Stimulated activated CD4-positive, alpha-beta T cell treated with anti-CD3 and anti-CD28 coated beads, Interleukin-15, amount 100 ng/mL, for 24 hours (primary cell): ENCODE results near the gene SUFU.
"Not testable (repeated sequence)": the region's sequence is repeated elsewhere in the genome, so short reads cannot be mapped to it uniquely, and the experiment has no call there.

ENCODE experiments used
- DNase-seq: peaks from one replicate; pipeline ENCODE4 v3.0.0-alpha.2; 2020

SUFU gene

DNA sequence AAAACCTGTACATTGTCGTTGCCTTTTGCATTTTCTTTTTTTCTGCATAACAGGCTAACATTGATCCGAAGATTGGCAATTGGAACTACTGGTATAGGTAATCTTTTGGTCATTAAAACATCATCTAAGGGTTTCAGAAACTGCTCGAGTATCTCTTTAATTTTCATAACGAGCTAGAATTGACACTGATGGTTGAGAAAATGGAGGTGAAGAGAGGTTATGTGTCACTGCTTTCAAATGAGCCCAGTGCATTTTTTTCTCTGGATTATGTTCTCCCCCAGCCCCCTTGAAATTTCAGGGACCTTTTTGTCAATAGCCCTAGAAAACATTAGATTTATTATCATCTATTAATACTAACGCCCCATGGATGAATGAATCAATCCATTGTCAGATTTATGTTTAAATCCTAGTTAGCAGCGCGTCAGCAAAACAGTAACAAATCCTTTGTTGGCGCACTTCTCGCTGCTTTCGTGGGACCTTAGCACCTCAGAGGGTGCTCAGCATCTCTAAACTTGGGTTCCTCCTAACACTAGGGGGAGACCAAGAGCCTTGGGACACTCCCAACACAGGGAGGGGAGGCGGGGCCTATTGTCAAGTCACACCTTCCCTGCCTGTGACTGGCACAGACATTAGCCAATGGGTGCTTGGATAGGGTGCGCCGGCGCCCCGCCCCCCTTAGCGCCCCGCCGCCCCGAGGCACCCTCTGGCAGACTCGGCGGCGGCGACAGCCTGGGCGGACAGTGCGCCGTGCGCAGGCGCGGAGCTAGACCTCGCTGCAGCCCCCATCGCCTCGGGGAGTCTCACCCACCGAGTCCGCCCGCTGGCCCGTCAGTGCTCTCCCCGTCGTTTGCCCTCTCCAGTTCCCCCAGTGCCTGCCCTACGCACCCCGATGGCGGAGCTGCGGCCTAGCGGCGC is at the start of gene SUFU:
TSS of gene SUFU (plus strand) at position 709 of the 915 bp plus-strand sequence. CDS start at position 890, 181 bp downstream.
- DNase-seq, result peak; percentile 99

DNA sequence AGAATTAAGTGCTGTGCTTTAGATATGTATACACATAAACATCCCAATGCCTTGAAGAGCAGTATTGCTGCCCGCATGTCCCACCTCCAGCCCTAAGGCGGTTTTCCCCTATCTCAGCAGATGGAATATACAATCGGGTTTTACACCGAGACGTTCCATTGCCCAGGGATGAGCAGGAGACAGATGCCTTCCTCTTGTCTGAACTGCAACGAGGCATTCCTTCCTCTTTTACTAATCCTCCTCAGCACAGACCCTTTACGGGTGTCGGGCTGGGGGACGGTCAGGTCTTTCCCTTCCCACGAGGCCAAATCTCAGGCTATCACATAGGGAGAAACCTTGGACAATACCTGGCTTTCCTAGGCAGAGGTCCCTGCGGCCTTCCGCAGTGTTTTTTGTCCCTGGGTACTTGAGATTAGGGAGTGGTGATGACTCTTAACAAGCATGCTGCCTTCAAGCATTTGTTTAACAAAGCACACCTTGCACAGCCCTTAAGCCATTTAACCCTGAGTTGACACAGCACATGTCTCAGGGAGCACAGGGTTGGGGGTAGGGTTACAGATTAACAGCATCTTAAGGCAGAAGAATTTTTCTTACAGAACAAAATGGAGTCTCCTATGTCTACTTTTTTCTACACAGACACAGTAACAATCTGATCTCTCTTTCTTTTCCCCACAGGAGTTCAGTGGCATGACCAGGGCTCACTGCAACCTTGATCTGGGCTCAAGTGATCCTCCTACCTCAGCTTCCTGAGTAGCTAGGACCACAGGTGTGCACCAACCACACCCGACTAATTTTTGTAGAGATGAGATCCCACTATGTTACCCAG is 48.9 kb upstream of the SUFU start:
- not testable (repeated sequence) for DNase-seq

DNA sequence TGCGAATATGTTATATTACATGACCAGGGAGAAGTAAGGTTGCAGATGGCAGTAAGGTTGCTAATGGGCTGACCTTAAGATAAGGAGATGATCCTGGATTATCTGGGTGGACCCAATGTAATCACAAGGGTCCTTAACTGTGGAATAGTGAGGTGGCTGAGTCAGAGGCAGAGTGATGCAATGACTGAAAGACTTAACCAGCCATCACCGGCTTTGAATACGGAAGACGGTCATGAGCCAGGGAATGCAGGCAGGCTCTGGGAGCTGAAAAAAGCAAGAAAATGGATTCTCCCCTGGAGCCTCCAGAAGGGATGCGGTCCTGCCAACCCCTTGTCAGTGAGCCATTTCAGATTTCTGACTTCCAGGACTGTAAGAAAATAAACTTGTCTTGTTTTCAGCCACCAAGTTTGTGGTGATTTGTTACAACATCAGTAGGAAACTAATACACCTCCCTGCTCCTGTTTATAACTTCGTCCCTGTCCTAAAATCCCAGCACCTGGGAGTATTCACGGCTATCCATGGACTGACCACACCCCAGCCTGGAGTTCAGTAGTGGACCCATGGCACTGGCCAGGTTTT is 47.8 kb upstream of the SUFU start:
- no peak for DNase-seq

DNA sequence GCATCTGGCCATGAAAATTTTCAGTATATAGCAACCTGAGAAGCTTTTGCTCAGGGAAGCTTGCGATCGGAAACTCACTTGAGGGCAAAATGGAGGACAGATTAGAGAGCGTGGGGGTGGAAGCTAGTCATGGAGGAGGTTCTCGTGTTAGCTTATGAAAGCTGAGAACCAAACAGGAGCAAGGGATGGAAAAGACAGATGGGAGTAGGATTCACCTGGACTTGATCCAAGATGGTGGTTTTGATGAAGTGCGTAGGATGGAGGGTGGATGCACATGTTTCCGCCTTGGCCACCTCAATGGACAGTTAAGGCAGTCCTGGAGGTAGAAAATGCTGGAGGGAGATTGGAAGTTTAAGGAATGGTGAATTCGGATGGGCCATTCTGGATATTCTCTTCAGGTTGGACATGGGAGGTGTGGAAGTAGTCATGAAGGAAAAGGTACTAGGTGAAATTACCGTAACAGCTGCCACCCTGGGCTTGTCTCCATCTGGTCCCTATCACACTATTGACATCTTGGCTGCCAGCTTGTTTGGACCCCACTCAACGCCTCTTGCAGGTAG is 46.1 kb upstream of the SUFU start:
- no peak for DNase-seq

DNA sequence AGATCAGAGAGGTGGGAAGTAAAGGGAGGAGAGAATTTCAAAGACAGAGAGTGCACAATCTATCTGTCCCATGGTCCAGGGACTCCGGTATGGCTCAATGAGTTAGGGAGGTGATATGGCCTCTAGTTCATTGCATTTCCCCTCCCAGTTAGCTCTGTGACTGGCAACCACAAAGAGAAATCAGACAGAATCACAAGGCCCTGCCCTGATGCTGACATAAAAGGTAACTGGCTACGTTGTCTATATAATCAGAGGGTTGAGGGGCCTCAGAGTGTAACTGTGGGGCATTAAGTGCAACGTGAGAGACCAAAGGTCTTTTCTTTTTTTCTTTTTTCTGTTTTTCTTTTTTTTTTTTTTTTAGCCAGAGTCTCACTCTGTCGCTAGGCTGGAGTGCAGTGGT is 45.1 kb upstream of the SUFU start:
- DNase-seq, result no peak

DNA sequence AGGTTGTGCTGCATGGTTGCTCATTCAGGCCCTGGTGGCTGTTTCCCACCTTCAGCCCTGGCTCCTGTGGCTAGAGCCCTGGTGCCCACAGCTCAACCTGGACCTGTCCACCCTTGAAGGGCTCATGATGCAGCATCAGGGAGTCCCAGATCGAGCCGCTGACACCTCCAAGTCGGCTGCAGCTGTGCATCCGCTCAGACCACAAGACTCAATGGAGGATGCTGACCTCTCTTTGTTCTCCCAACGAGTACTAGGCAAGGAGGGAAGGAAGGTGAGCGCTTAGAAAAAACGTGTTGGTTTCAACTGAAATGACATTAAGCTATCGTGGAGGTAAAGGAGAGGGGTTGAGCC is 43.0 kb upstream of the SUFU start:
- peak; percentile 23 for DNase-seq

DNA sequence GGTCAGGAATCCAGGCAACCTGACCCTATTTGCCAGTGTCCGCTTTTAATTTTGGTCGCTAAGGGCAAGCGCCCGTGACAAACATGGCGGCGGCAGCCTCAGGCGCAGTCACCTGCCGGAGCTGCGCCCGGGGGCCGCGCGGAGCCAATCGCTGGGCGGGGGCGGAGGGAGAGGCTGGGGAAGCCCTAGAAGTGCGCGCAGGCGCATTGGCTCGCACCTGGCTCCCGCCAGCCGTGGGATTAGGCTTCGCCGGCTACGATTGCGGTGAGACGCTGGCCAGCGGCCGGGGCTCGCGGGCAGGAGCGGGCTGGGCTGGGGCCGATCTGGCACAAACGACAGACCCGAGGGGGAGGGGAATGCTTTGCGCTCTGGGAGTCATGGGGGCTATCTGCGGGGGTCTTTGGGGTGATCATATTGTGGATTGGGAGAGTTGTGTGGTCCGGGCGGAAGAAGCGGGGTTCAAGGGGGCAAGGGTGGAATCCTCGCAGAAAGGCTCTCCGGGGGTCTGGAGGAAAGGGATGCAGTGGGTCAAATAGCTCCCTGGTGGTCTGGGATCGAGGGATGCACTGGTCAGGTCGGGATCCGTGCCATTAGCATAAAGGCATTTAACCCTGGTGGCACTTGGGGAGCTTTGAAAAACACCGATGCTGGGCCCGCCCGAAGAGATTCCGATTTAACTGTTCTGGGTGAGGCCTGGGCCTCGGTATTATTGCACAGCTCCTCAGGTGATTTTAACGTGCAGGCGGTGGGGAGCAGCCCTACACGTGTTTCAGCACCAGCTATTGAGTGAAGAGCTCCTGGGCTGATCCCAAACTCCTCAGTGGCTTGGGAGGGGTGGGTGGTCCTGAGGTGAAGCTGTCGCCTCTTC is 42.4 kb upstream of the SUFU start:
- peak; percentile 97 for DNase-seq

DNA sequence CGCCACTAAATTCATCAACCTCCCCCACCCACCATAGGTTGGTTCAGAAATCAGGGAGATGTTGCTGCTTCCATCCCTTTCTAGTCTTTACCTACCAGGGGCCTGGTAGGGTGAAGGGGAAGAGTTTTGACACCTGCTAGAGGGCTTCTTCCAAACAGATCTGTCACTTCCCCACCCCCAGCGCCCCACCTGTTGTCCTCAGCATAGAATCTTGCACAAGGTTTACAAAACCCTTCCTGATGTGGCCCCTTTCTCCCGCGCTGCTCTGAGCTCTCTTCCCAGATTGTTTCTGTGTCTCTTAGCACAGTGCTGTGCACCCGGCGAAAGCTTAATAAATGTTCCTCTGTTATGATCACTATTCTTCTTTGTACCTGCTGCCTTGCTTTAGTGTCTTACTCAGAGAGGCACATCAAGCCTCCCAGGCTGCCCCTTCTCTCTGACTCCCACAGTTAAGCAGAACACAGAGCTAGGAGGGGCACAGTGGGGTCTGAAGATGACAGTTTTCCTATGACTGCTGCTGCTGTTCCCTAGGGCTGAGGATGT is 41.2 kb upstream of the SUFU start:
- DNase-seq, result no peak

DNA sequence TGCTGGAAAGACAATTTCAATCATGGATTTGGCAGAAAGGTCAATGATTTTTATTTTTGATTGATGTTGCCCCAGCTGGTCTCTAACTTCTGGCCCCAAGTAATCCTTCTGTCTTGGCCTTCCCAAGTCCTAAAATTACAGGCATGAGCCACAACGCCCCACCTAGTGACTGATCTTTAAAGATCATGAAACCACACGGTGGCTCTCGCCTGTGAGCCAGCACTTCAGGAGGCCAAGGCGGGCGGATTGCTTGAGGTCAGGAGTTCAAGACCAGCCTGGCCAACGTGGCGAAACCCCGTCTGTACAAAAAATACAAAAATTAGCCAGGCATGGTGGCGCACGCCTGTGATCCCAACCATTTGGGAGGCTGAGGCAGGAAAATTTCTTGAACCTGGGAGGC is 39.8 kb upstream of the SUFU start:
- no peak for DNase-seq

DNA sequence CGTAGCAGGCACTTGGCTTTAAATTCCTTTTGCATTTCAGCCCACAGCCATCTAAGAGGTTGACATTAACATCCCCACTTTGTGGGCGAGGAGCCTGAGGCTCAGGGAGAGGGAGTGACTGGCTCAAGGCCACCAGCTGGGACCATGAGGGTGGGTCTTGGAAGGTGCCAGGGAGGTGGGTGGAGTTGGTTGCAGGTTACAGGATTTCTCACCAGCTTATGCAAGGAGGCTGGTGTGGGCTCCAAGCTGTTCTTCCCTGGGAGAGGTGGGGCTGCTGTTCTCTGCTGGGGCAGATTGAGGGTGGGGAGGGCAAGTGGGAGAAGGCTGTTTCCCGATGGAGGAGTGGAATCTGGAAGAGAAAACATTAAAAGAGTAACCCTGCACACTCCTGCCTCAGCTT is 38.3 kb upstream of the SUFU start:
- no peak for DNase-seq

DNA sequence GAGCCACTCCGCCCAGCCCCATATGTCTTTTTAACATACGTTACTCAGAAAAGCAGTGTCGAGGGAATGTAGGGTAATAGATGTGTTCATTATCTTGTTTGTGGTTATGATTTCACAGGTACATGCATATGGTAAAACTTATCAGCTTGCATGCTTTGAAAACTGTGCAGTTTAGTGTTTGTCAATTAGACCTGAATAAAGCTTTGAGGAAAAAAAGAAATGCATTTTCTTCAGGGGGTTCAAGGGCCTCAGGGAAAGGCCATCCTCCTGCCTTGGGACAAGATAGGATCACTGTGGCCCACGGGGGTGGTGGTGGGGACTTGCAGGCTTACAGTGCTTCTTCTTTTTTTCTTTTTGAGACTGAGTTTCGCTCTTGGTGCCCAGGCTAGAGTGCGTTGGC is 36.5 kb upstream of the SUFU start:
- DNase-seq, result no peak

DNA sequence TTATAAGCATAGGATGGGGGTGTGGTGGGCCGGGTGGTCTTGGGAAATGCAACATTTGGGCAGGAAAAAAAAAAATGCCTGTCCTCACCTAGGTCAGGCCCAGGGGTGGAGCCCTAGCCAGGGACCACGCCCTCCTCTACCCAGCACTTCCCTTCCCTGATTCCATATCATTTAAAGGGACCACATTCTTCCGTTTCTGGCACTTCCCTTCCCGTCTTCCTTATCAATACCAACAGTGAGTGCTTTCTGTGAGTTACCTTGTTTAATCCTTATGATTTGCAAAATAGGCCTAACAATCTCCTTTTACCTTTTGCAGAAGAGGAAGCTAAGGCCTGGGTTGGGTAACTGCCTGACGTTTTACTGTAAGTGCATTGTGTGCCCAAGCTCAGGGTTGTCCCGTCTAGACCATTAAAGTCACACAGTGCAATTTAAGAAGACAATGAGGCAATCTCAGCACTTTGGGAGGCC is 35.8 kb upstream of the SUFU start:
- DNase-seq, result no peak

DNA sequence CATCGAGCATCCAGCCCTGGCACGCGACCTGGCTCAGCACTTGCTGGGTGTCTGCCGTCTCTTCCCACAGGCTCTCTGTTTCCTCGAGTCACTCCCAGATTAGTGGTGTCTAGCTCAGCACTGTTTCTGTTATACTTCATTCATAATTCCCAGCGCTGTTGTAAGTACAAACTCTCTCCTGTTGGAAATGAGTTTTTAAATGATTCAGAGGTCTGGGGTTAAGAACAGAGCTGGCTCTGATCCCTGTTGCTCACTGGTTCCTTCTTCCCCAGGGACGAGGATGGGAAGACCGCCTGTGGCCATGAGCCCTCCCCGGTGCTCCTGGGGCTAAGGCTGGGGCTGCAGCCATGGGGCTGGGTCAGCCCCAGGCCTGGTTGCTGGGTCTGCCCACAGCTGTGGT is 35.1 kb upstream of the SUFU start:
- no peak for DNase-seq

DNA sequence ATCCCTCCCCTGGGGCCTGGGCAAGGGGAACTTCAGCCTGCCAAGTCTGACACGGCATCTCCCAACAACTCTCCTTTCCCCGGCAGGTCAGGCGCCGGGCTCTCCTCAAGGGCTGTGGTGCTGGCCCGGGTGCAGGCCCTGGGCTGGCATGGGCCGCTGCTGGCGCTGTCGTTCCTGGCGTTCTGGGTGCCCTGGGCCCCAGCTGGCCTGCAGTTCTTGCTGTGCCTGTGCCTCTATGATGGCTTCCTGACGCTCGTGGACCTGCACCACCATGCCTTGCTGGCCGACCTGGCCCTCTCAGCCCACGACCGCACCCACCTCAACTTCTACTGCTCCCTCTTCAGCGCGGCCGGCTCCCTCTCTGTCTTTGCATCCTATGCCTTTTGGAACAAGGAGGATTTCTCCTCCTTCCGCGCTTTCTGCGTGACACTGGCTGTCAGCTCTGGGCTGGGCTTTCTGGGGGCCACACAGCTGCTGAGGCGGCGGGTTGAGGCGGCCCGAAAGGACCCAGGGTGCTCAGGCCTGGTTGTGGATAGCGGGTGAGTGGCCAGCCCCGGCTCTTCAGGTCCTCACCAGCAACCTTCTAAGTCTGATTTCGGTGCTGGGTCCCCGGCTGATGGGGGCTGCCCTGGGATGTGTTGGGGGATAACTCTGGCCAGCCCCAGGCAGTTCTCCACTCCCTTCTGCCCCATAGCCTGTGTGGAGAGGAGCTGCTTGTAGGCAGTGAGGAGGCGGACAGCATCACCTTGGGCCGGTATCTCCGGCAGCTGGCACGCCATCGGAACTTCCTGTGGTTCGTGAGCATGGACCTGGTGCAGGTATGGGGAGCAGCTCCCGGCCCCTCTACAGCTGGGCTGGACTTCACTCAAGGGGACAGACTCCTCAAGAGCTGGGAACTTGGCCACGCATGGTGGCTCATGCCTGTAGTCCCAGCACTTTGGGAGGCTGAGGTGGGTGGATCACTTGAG is 32.9 kb upstream of the SUFU start:
- no peak for DNase-seq

DNA sequence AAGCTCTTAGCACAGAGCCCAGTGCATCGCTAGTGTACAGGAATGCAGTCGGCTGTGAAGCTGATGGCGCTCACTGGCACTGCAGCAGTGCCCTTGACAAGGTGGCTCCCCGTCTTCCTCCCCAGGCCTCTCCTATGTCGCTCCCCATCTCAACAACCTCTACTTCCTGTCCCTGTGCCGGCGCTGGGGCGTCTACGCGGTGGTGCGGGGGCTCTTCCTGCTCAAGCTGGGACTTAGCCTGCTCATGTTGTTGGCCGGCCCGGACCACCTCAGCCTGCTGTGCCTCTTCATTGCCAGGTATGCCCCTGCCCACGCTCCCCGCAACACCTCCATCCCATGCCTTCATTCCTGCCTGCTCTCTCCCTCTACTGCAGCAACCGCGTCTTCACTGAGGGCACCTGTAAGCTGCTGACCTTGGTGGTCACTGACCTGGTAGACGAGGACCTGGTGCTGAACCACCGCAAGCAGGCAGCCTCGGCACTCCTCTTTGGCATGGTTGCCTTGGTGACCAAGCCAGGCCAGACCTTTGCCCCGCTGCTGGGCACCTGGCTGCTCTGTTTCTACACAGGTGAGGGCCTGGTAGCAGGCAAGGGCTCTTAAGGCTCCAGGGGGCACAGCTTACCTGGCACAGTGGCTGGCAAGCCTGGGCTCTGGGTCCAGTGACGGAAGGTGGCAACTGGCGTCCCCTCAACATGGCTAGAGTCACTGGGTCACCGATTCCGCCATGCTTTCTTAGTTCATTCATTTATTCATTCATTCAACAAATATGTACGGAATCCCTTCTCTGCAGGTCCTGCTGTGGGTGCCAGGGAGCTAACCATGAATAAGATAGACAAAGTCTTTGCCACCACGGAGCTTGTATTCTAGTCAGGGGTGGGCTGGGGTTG is 30.1 kb upstream of the SUFU start:
- DNase-seq, result peak; percentile 16

DNA sequence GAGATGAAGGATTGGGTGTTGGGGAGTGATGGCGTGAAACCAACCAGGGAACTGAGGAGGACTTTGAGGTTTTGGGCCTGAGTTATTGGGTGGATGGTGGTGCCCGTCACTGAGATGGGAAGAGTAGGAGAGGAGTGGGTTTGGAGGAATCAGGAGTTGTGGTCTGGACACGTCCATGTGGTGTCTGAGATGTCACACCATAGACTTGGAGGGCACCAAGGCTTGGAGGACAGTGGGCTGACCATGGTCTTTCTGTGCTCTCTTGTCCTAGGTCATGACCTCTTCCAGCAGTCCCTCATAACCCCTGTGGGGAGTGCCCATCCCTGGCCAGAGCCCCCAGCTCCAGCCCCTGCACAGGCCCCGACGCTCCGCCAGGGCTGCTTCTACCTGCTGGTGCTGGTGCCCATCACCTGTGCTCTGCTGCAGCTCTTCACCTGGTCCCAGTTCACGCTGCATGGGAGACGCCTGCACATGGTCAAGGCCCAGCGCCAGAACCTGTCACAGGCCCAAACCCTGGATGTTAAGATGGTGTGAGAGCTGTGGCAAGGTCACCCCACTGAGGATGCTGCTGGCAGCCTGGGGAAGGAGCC is 28.2 kb upstream of the SUFU start:
- DNase-seq, result no peak

DNA sequence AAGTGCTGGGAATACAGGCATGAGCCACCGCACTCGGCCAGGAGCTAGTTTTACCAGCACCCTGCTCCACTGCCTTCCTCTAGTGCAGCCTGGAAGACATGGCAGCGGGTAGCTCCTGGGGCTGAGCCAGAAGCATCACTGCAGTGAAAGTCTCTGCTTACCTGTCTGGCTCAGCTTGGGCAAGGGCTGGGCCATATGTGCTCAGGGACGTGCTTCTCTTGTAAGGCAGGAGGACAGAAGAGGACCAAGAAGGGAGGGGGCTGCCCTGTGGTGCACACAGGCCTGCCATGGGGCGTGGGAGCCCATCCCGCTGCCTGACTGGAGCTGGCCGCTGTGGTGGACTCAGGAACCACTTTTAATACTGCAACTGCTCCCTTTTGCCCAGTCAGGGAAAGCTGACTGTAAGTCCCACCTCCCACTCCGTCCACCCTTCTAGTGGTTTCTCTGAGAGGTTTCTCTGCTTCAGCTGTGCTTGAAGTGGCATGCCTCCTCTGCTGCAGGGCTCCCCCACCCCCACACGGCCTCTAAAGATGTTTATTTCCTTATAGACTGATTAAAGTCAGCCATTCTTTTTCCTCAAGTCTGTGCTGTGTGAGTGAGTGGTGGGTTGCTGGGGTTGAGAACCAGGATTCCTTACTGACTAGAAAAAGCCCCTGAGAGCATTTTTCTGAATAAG is 27.2 kb upstream of the SUFU start:
- no peak for DNase-seq

DNA sequence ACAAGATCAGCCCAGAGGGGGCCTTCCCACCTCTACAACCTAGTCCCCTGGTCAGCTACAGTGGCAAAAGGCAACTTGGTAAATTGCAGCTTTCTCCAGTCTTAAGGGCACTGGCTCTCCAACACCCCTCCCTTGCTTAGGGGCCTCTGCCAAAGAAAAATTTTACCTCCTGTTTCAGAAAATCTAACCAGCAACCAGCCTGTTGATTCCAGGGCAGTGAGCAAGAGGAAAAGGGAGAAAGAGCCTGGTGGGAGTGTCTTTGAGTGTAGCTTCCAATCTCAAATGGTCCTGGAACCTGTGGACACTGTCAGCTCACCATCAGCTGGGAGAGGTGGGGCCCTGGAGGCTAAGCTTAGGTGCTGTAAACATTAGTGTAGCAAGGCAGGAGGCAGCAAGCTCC is 24.1 kb upstream of the SUFU start:
- DNase-seq, result no peak

DNA sequence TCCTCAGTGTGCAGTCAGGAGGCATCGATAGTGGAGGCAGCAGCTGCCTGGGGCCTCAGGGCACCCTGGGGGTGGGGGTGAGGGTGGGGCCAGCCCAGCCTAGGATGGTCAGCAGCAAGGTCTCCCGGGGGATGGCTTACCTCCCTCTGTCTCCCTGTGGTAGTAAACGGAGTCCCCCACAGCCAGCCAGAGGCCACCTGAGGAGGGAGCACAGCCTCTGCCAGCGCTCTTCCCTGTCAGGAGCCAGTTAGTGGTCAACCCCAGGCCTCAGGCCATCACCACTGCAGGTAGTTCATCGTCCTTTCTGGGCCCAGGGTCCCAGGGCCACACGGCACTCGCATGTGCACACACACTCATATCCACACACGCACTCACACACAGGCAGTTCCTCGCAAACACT is 23.4 kb upstream of the SUFU start:
- no peak for DNase-seq
